HEK293 (cell line): ENCODE results near the gene CD44.

Source experiments
- CTCF ChIP-seq: fragments of 450-650 bp; formaldehyde crosslinking; IDR thresholded peaks from 2 replicates; pipeline ENCODE4 v1.5.1; 2016; ENCODE audit warnings: missing biosample characterization, missing genetic modification characterization
- ZNF266 ChIP-seq: fragments of 450-650 bp; formaldehyde crosslinking; IDR thresholded peaks from 2 replicates; pipeline ENCODE4 v1.5.1; 2016; ENCODE audit warnings: missing biosample characterization, missing genetic modification characterization, low read depth

GRCh38 chr11:35131094-35131493 lies 7.9 kb upstream of the CD44 start:
- TF ChIP-seq ZNF266 (tag by site-specific recombination) (no peak), CTCF (tag by site-specific recombination) (no peak)
